H9 (cell line): ENCODE data around the gene DNAJC15. TPM values are rescaled to one million over a fixed set of nuclear protein-coding genes. Genes with fewer than 3 reads are reported as not detected.

Experiments
- DNase-seq: peaks from one replicate; pipeline ENCODE4 v3.0.0-alpha.2; 2017
- H2AFZ ChIP-seq: one replicate; pipeline ENCODE4 v1.6.1; 2013; ENCODE audit warnings: mild to moderate bottlenecking, low read length, control low read depth, moderate library complexity
- H2AK5ac ChIP-seq: 2 replicates; pipeline ENCODE4 v1.6.1; 2013; ENCODE audit warnings: low read length, control low read depth, mixed read lengths; ENCODE audit not compliant: insufficient read length
- H2BK120ac ChIP-seq: one replicate; pipeline ENCODE4 v1.6.1; 2013; ENCODE audit warnings: low read depth, mild to moderate bottlenecking, low read length, control low read depth, inconsistent platforms; ENCODE audit not compliant: poor library complexity, severe bottlenecking
- H2BK12ac ChIP-seq: 2 replicates; pipeline ENCODE4 v1.6.1; 2013; ENCODE audit warnings: low read length, control low read depth, mixed read lengths, low read depth; ENCODE audit not compliant: insufficient read length
- H2BK15ac ChIP-seq: 2 replicates; pipeline ENCODE4 v1.6.1; 2013; ENCODE audit warnings: low read depth, low read length, control low read depth
- H2BK20ac ChIP-seq: one replicate; pipeline ENCODE4 v1.6.1; 2013; ENCODE audit warnings: low read depth, mild to moderate bottlenecking, low read length, control low read depth, inconsistent platforms; ENCODE audit not compliant: poor library complexity, severe bottlenecking
- H2BK5ac ChIP-seq: 2 replicates; pipeline ENCODE4 v1.6.1; 2013; ENCODE audit warnings: low read length, control low read depth, mixed read lengths; ENCODE audit not compliant: insufficient read length
- H3K14ac ChIP-seq: 2 replicates; pipeline ENCODE4 v1.6.1; 2013; ENCODE audit warnings: low read length, control low read depth; ENCODE audit not compliant: insufficient read depth
- H3K18ac ChIP-seq: 2 replicates; pipeline ENCODE4 v1.6.1; 2013; ENCODE audit warnings: low read depth, mild to moderate bottlenecking, mixed read lengths, low read length, control low read depth; ENCODE audit not compliant: insufficient read length
- H3K23ac ChIP-seq: 2 replicates; pipeline ENCODE4 v1.6.1; 2013; ENCODE audit warnings: low read length, control low read depth, mixed read lengths, low read depth; ENCODE audit not compliant: insufficient read length
- H3K23me2 ChIP-seq: 2 replicates; pipeline ENCODE4 v1.6.1; 2013; ENCODE audit warnings: low read depth, mild to moderate bottlenecking, mixed read lengths, low read length, control low read depth; ENCODE audit not compliant: insufficient read length, poor library complexity, severe bottlenecking
- H3K27ac ChIP-seq: 2 replicates; pipeline ENCODE4 v1.5.1; 2013; ENCODE audit warnings: low read length, control low read depth, mixed read lengths, low read depth; ENCODE audit not compliant: insufficient read length
- H3K27me3 ChIP-seq: 2 replicates; pipeline ENCODE4 v1.6.1; 2013; ENCODE audit warnings: low read length, control low read depth, inconsistent platforms; ENCODE audit not compliant: insufficient read depth
- H3K4ac ChIP-seq: 2 replicates; pipeline ENCODE4 v1.6.1; 2013; ENCODE audit warnings: low read depth, mild to moderate bottlenecking, control low read depth, inconsistent platforms, low read length, moderate library complexity
- H3K4me1 ChIP-seq: 2 replicates; pipeline ENCODE4 v1.6.1; 2013; ENCODE audit warnings: low read length, control low read depth, inconsistent platforms; ENCODE audit not compliant: insufficient read depth
- H3K4me2 ChIP-seq: 2 replicates; pipeline ENCODE4 v1.6.1; 2013; ENCODE audit warnings: low read length, control low read depth, mixed read lengths; ENCODE audit not compliant: insufficient read length, insufficient read depth
- H3K56ac ChIP-seq: 2 replicates; pipeline ENCODE4 v1.6.1; 2013; ENCODE audit warnings: low read depth, mild to moderate bottlenecking, mixed read lengths, low read length, control low read depth; ENCODE audit not compliant: insufficient read length
- H3K79me1 ChIP-seq: 2 replicates; pipeline ENCODE4 v1.6.1; 2013; ENCODE audit warnings: low read depth, mild to moderate bottlenecking, moderate library complexity, low read length, control low read depth, inconsistent platforms; ENCODE audit not compliant: insufficient read depth, poor library complexity, severe bottlenecking
- H3K79me2 ChIP-seq: 2 replicates; pipeline ENCODE4 v1.6.1; 2013; ENCODE audit warnings: low read length, control low read depth, inconsistent platforms; ENCODE audit not compliant: insufficient read depth
- H3K9ac ChIP-seq: 2 replicates; pipeline ENCODE4 v1.6.1; 2013; ENCODE audit warnings: low read length, control low read depth, mixed read lengths; ENCODE audit not compliant: insufficient read length; ENCODE audit errors: extremely low read depth
- H3K9me3 ChIP-seq: one replicate; pipeline ENCODE4 v1.6.1; 2013; ENCODE audit warnings: low read depth, low read length, inconsistent platforms; ENCODE audit not compliant: control insufficient read depth
- H3T11ph ChIP-seq: one replicate; pipeline ENCODE4 v1.6.1; 2013; ENCODE audit warnings: mild to moderate bottlenecking, low read length, control low read depth, inconsistent platforms
- H4K20me1 ChIP-seq: one replicate; pipeline ENCODE4 v1.6.1; 2013; ENCODE audit not compliant: control insufficient read depth, insufficient read length, insufficient read depth
- H4K5ac ChIP-seq: 2 replicates; pipeline ENCODE4 v1.6.1; 2013; ENCODE audit warnings: low read depth, mild to moderate bottlenecking, mixed read lengths, low read length, control low read depth; ENCODE audit not compliant: insufficient read length
- H4K8ac ChIP-seq: replicated peaks from 2 replicates; pipeline ENCODE4 v1.6.1; 2013; ENCODE audit warnings: low read length, control low read depth, mixed read lengths, low read depth; ENCODE audit not compliant: insufficient read length
- H4K91ac ChIP-seq: 2 replicates; pipeline ENCODE4 v1.6.1; 2013; ENCODE audit warnings: low read depth, mild to moderate bottlenecking, moderate library complexity, mixed read lengths, low read length, control low read depth; ENCODE audit not compliant: insufficient read length
- H3K27ac Mint-ChIP-seq, 3 experiments: 2 replicates in 2 of 3; 3 replicates in 1 of 3; pipeline ENCODE4 v1.8.0; 2020 to 2021; ENCODE audit warnings: mixed read lengths in 3 of 3, mild to moderate bottlenecking in 1 of 3, moderate library complexity in 1 of 3
- H3K27me3 Mint-ChIP-seq: 2 replicates; pipeline ENCODE4 v1.8.0; 2021; ENCODE audit warnings: low read depth, mild to moderate bottlenecking, moderate library complexity, mixed read lengths
- H3K36me3 Mint-ChIP-seq, 3 experiments: 2 replicates in 2 of 3; 3 replicates in 1 of 3; pipeline ENCODE4 v1.8.0; 2020 to 2021; ENCODE audit warnings: low read depth in 3 of 3, mixed read lengths in 3 of 3; ENCODE audit not compliant: insufficient read depth in 1 of 3
- H3K4me1 Mint-ChIP-seq, 2 experiments: 2 replicates each; pipeline ENCODE4 v1.8.0; 2020; ENCODE audit warnings: mixed read lengths in 2 of 2
- H3K4me3 Mint-ChIP-seq, 2 experiments: 2 replicates in 1 of 2; 3 replicates in 1 of 2; pipeline ENCODE4 v1.8.0; 2020 to 2021; ENCODE audit warnings: mild to moderate bottlenecking in 2 of 2, mixed read lengths in 2 of 2, moderate library complexity in 1 of 2
- H3K9me3 Mint-ChIP-seq, 2 experiments: 2 replicates in 1 of 2; 3 replicates in 1 of 2; pipeline ENCODE4 v1.8.0; 2020; ENCODE audit warnings: mild to moderate bottlenecking in 2 of 2, mixed read lengths in 2 of 2, moderate library complexity in 1 of 2
- WGBS: extraction: QIAGEN DNeasy Blood & Tissue Kit; methylation state at CpG from one replicate; pipeline ENCODE4 v1.1.7; 2013; ENCODE audit warnings: missing lambda C conversion rate, low lambda C conversion rate, mixed read lengths; ENCODE audit not compliant: insufficient read length; ENCODE audit errors: extremely low coverage; 5-methylcytosine and 5-hydroxymethylcytosine counted together
- total RNA-seq: library from RNA; stranded (reverse); gene quantifications from 2 replicates; pipeline ENCODE4 v1.2.1, GENCODE V29; 2021
- TF ChIP-seq, protein P1 (sequence below): fragments of 200-600 bp; sonication (generic); conservative IDR thresholded peaks from 3 replicates; pipeline ENCODE4 v1.8.0; 2021; ENCODE audit warnings: antibody characterized with exemption, mild to moderate bottlenecking

The DNAJC15 gene
- total RNA-seq, 1 experiment from 2014 or later, result 13.4 TPM

DNA sequence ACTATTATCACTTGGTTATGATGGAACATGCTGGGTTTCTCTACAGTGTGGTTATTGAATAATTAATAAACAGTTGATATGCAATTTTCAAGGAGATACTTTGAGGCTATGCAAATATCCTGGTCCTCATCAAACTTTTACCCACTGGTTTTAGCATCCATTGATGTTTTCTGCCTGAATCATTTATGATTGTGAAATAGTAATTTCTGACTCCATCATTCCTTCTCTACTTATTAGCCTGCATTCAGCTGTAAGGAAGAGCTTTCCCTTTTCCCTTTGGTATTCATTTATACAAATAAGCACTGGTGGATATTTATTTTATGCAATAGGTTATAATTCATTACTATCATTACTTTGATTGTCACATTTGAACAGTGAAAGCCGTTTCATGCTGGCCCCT, 13.9 kb upstream of the DNAJC15 start:
- H2BK5ac ChIP-seq, result no peak overlapping the region
- no CpG with 5 or more reads among the region's 1 CpG for WGBS
- H3K23me2 ChIP-seq, result no peaks in the 10 kb centered on the region
- no peak overlapping the region for H4K91ac ChIP-seq
- H3K9ac ChIP-seq, result no peak overlapping the region
- no peak overlapping the region for H2BK15ac ChIP-seq
- H3K27ac ChIP-seq, result no peak overlapping the region
- H3K79me2 ChIP-seq, result no peaks in the 10 kb centered on the region
- H4K20me1 ChIP-seq, result no peaks in the 10 kb centered on the region
- H3K4me3 Mint-ChIP-seq, result no peak overlapping the region
- H2BK20ac ChIP-seq, result no peak overlapping the region
- H3K27me3 ChIP-seq, result no peaks in the 10 kb centered on the region
- no peak overlapping the region for H2BK12ac ChIP-seq
- H3K4me1 Mint-ChIP-seq, result peaks cover 18 to 20% of the 10 kb centered on the region in 2 experiments
- no peak overlapping the region for H3K14ac ChIP-seq
- TF ChIP-seq, protein P1, sequence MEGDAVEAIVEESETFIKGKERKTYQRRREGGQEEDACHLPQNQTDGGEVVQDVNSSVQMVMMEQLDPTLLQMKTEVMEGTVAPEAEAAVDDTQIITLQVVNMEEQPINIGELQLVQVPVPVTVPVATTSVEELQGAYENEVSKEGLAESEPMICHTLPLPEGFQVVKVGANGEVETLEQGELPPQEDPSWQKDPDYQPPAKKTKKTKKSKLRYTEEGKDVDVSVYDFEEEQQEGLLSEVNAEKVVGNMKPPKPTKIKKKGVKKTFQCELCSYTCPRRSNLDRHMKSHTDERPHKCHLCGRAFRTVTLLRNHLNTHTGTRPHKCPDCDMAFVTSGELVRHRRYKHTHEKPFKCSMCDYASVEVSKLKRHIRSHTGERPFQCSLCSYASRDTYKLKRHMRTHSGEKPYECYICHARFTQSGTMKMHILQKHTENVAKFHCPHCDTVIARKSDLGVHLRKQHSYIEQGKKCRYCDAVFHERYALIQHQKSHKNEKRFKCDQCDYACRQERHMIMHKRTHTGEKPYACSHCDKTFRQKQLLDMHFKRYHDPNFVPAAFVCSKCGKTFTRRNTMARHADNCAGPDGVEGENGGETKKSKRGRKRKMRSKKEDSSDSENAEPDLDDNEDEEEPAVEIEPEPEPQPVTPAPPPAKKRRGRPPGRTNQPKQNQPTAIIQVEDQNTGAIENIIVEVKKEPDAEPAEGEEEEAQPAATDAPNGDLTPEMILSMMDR, result no peak
- no peaks in the 10 kb centered on the region for H3K9me3 Mint-ChIP-seq
- no peak overlapping the region for H3K4me2 ChIP-seq
- no peak overlapping the region for H2AFZ ChIP-seq
- DNase-seq, result no peak
- no peak overlapping the region for H3K4ac ChIP-seq
- H3K9me3 ChIP-seq, result no peaks in the 10 kb centered on the region
- H4K8ac ChIP-seq, result no peak overlapping the region
- no peak overlapping the region for H3K23ac ChIP-seq
- no peak overlapping the region for H3K27ac Mint-ChIP-seq
- H3K36me3 Mint-ChIP-seq, result no peaks in the 10 kb centered on the region
- no peak overlapping the region for H4K5ac ChIP-seq
- H2AK5ac ChIP-seq, result no peak overlapping the region
- H3K18ac ChIP-seq, result no peak overlapping the region
- no peak overlapping the region for H2BK120ac ChIP-seq
- H3T11ph ChIP-seq, result no peak overlapping the region
- no peaks in the 10 kb centered on the region for H3K27me3 Mint-ChIP-seq
- H3K4me1 ChIP-seq, result no peaks in the 10 kb centered on the region
- H3K56ac ChIP-seq, result no peak overlapping the region
- H3K79me1 ChIP-seq, result no peaks in the 10 kb centered on the region
